ENCODE results near the gene KCTD1.

Gene KCTD1

GRCh38 chr18:26561769-26562168 lies 13.4 kb upstream of the KCTD1 start:
- no peaks in the 10 kb centered on the region for H3K9me2 ChIP-seq (replicated peaks; ENCODE audit: low read depth, low read length)
- H3K36me3 ChIP-seq (ENCODE audit: insufficient read depth, low read length), result no peaks in the 10 kb centered on the region
- H3K4me3 ChIP-seq (ENCODE audit: low read length, poor library complexity, severe bottlenecking), result no peak overlapping the region
- H3K79me2 ChIP-seq (ENCODE audit: insufficient read depth, low read length), result no peaks in the 10 kb centered on the region
- TF ChIP-seq EZH2phosphoT487 (IDR thresholded peaks at IDR 0.05; ENCODE audit: borderline replicate concordance), result no peak
- TF ChIP-seq, protein P1, sequence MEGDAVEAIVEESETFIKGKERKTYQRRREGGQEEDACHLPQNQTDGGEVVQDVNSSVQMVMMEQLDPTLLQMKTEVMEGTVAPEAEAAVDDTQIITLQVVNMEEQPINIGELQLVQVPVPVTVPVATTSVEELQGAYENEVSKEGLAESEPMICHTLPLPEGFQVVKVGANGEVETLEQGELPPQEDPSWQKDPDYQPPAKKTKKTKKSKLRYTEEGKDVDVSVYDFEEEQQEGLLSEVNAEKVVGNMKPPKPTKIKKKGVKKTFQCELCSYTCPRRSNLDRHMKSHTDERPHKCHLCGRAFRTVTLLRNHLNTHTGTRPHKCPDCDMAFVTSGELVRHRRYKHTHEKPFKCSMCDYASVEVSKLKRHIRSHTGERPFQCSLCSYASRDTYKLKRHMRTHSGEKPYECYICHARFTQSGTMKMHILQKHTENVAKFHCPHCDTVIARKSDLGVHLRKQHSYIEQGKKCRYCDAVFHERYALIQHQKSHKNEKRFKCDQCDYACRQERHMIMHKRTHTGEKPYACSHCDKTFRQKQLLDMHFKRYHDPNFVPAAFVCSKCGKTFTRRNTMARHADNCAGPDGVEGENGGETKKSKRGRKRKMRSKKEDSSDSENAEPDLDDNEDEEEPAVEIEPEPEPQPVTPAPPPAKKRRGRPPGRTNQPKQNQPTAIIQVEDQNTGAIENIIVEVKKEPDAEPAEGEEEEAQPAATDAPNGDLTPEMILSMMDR (conservative IDR thresholded peaks at IDR 0.05; ENCODE audit: low read length), result no peak
- H3K27me3 ChIP-seq (ENCODE audit: insufficient read depth, low read length, poor library complexity, severe bottlenecking), result no peaks in the 10 kb centered on the region
- H3K9me3 ChIP-seq (ENCODE audit: insufficient read depth, low read depth, low read length), result no peaks in the 10 kb centered on the region
- H3F3A ChIP-seq (ENCODE audit: low read depth), result no peaks in the 10 kb centered on the region
- H3K9ac ChIP-seq (ENCODE audit: low read depth, low read length, poor library complexity, severe bottlenecking), result no peak overlapping the region
- H4K20me1 ChIP-seq (ENCODE audit: insufficient read depth, low read length, poor library complexity, severe bottlenecking), result no peaks in the 10 kb centered on the region
- peaks cover 4% of the 10 kb centered on the region for H3K4me1 ChIP-seq (ENCODE audit: insufficient read depth, low read length, poor library complexity, severe bottlenecking)
- H3K4me2 ChIP-seq (ENCODE audit: low read depth, low read length, poor library complexity, severe bottlenecking), result no peak overlapping the region
- H2AFZ ChIP-seq (ENCODE audit: low read length), result no peak overlapping the region

GRCh38 chr18:26556573-26556972 lies 8.2 kb upstream of the KCTD1 start:
- H3F3A ChIP-seq (ENCODE audit: low read depth), result no peaks in the 10 kb centered on the region
- no peaks in the 10 kb centered on the region for H3K27me3 ChIP-seq (ENCODE audit: insufficient read depth, low read length, poor library complexity, severe bottlenecking)
- H3K9me2 ChIP-seq (replicated peaks; ENCODE audit: low read depth, low read length), result no peaks in the 10 kb centered on the region
- no peaks in the 10 kb centered on the region for H3K36me3 ChIP-seq (ENCODE audit: insufficient read depth, low read length)
- H3K9ac ChIP-seq (ENCODE audit: low read depth, low read length, poor library complexity, severe bottlenecking), result no peak overlapping the region
- H3K4me3 ChIP-seq (ENCODE audit: low read length, poor library complexity, severe bottlenecking), result no peak overlapping the region
- H3K4me2 ChIP-seq (ENCODE audit: low read depth, low read length, poor library complexity, severe bottlenecking), result no peak overlapping the region
- no peaks in the 10 kb centered on the region for H3K79me2 ChIP-seq (ENCODE audit: insufficient read depth, low read length)
- no peak overlapping the region for H2AFZ ChIP-seq (ENCODE audit: low read length)
- no peaks in the 10 kb centered on the region for H3K9me3 ChIP-seq (ENCODE audit: insufficient read depth, low read depth, low read length)
- H3K4me1 ChIP-seq (ENCODE audit: insufficient read depth, low read length, poor library complexity, severe bottlenecking), result no peaks in the 10 kb centered on the region
- no peaks in the 10 kb centered on the region for H4K20me1 ChIP-seq (ENCODE audit: insufficient read depth, low read length, poor library complexity, severe bottlenecking)
- TF ChIP-seq EZH2phosphoT487 (IDR thresholded peaks at IDR 0.05; ENCODE audit: borderline replicate concordance), result no peak
- TF ChIP-seq, protein P1 (conservative IDR thresholded peaks at IDR 0.05; ENCODE audit: low read length), result no peak

DNA sequence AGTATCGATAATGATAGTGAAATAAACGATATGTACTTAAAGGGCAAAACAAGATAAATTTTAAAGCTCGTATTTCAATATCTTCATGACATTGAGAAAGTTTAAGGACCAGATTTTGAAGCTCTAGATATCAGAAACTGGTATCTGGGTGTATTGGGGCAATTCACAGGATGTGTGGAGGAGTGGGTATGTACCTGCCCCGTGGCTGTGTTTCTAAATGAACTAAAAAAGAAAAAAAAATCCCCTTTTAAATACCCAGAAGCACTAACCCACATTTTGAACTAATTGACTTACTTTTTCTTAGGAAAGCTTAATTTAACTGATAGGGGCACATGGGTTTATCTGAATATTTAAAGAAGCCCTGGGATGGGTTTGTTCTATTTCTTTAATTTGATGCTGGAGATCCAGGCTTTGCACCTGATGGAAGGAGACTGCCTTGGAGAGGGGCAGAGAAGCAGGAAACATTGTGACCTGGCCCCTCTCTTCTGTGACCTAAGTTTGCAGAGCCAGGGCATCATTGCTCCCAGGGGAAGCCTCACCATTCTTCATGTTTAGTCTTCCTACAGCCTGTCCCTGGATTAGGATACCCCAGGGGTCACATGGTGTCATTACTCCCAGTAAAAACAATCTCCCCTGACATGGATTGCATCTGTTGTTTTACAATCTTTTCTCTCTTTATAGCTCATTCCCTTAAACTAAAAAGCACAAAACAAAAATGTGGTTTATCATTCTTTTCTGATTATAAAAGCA lies 7.6 kb upstream of the KCTD1 start:
- Histone ChIP-seq H3F3A (ENCODE audit: low read depth) (no peaks in the 10 kb centered on the region), H4K20me1 (ENCODE audit: insufficient read depth, low read length, poor library complexity, severe bottlenecking) (no peaks in the 10 kb centered on the region), H2AFZ (ENCODE audit: low read length) (no peak overlapping the region), H3K9me2 (replicated peaks; ENCODE audit: low read depth, low read length) (no peaks in the 10 kb centered on the region), H3K27me3 (ENCODE audit: insufficient read depth, low read length, poor library complexity, severe bottlenecking) (no peaks in the 10 kb centered on the region), H3K9ac (ENCODE audit: low read depth, low read length, poor library complexity, severe bottlenecking) (no peak overlapping the region), H3K79me2 (ENCODE audit: insufficient read depth, low read length) (no peaks in the 10 kb centered on the region), H3K4me1 (ENCODE audit: insufficient read depth, low read length, poor library complexity, severe bottlenecking) (no peaks in the 10 kb centered on the region), H3K9me3 (ENCODE audit: insufficient read depth, low read depth, low read length) (no peaks in the 10 kb centered on the region), H3K36me3 (ENCODE audit: insufficient read depth, low read length) (no peaks in the 10 kb centered on the region), H3K4me3 (ENCODE audit: low read length, poor library complexity, severe bottlenecking) (no peak overlapping the region), H3K4me2 (ENCODE audit: low read depth, low read length, poor library complexity, severe bottlenecking) (no peak overlapping the region)
- TF ChIP-seq, protein P1 (conservative IDR thresholded peaks at IDR 0.05; ENCODE audit: low read length), result no peak
- TF ChIP-seq EZH2phosphoT487 (IDR thresholded peaks at IDR 0.05; ENCODE audit: borderline replicate concordance), result no peak
